Esophagus muscularis mucosa (tissue), 4 donors: ENCODE data around the gene PRSS1.

Experiments
- EP300 ChIP-seq: sonication (generic); formaldehyde crosslinking; IDR thresholded peaks from one replicate; pipeline ENCODE4 v1.6.1; 2017; ENCODE audit warnings: antibody characterized with exemption
- POLR2A ChIP-seq: fragments of 450-650 bp; IDR thresholded peaks from one replicate; pipeline ENCODE4 v1.6.1; 2017; ENCODE audit warnings: antibody characterized with exemption, moderate library complexity, mild to moderate bottlenecking, low read depth
- POLR2AphosphoS5 ChIP-seq, 2 donors: sonication (generic); formaldehyde crosslinking; IDR thresholded peaks; one replicate each; pipeline ENCODE4 v1.6.1; 2017; ENCODE audit warnings: antibody characterized with exemption in 2 of 2
- TF ChIP-seq, protein P1 (sequence below), 3 experiments: fragments of 200-600 bp in 2 of 3; fragments of 450-650 bp in 1 of 3; sonication (generic) in 2 of 3; IDR thresholded peaks; one replicate each; pipeline ENCODE4 v1.5.1; 2017 to 2019; ENCODE audit warnings: antibody characterized with exemption in 3 of 3, mild to moderate bottlenecking in 2 of 3, moderate library complexity in 1 of 3

DNA sequence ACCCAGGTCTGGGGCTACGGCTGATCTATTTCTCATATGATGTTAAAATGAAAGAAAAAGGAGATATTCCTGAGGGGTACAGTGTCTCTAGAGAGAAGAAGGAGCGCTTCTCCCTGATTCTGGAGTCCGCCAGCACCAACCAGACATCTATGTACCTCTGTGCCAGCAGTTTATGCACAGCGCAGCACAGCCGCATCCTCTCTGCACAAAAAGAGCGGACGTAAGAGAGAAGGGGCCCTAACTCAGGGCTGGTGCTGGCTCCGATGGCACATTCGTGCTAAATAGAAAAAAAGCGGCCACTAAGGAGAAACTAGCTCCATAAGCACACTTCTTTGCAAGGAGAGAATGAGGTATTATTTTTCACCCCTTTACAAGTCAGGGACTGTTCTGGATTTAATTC is 28.3 kb upstream of the PRSS1 start:
- TF ChIP-seq, protein P1, sequence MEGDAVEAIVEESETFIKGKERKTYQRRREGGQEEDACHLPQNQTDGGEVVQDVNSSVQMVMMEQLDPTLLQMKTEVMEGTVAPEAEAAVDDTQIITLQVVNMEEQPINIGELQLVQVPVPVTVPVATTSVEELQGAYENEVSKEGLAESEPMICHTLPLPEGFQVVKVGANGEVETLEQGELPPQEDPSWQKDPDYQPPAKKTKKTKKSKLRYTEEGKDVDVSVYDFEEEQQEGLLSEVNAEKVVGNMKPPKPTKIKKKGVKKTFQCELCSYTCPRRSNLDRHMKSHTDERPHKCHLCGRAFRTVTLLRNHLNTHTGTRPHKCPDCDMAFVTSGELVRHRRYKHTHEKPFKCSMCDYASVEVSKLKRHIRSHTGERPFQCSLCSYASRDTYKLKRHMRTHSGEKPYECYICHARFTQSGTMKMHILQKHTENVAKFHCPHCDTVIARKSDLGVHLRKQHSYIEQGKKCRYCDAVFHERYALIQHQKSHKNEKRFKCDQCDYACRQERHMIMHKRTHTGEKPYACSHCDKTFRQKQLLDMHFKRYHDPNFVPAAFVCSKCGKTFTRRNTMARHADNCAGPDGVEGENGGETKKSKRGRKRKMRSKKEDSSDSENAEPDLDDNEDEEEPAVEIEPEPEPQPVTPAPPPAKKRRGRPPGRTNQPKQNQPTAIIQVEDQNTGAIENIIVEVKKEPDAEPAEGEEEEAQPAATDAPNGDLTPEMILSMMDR (IDR thresholded peaks at IDR 0.05), result no peak
- TF ChIP-seq EP300 (no peak), POLR2AphosphoS5 (IDR thresholded peaks at IDR 0.05) (no peak), POLR2A (no peak)
